ENCODE data around the gene MAN2B2. TPM values are rescaled to one million over a fixed set of nuclear protein-coding genes. Genes with fewer than 3 reads are reported as not detected.

The MAN2B2 gene
- total and polyA plus RNA-seq, 5 donors = 11.5 to 38.4 (median 27.8) TPM

GRCh38 chr4:6546091-6546490 is 28.9 kb upstream of the MAN2B2 start:
- ATAC-seq (no peak), DNase-seq (no peak)
- intact Hi-C loops (cut with DNase I) = loop anchor here (5.0 to 10.0 kb wide), 2 partner anchors 211 to 214 kb away; no protein-coding TSS in a partner anchor
- no peaks in the 10 kb centered on the region for H3K27me3 ChIP-seq (ENCODE audit: control insufficient read depth, insufficient read depth)
- H3K4me3 ChIP-seq (ENCODE audit: low read length) = no peak overlapping the region
- 76% methylated on average over 4 of the region's 4 CpGs for WGBS
- H3K27ac ChIP-seq (ENCODE audit: low read length) = no peak overlapping the region
- no peaks in the 10 kb centered on the region for H3K4me1 ChIP-seq (ENCODE audit: control insufficient read depth, insufficient read depth, low read length)
- no peaks in the 10 kb centered on the region for H3K9me3 ChIP-seq (ENCODE audit: control insufficient read depth, low read length)

DNA sequence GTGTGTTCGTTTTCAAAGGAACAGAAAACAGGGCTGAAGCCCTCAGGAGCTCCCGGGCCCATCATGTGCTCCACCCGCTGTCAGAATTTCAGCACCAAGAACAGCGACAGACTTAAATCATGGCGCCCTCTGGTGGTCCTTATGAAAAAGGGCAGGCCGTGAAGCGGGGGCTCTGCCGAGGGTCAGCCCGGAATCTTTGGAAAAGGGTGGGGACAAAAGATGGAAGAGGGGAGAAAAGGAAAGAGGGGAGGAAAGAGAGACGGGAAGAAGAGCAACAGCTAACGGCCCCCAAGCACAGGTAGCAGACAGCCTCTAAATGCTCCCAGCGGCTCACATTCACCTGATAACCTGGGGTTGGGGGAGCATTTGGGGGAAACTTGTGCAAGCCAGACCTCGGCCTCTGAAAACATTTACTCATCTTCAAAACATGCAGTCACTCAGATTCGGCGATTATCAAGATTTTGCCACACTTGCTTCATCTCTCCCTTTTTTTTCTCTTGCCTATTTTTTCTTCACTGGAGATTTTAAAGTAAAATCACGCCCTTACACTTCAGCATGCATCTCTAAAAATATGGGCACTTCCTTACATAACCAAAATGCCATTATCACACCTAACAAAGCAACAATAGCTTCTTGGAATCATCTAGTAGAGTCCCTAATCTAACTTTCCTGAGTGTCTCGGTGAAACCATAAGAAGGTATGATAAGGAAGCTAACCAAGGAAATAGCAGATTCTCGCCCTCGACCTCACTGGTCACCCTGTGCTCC is 28.1 kb upstream of the MAN2B2 start:
- Histone ChIP-seq H3K4me3 (ENCODE audit: low read length) (no peak overlapping the region), H3K9me3 (ENCODE audit: control insufficient read depth, low read length) (peaks cover 3% of the 10 kb centered on the region), H3K27ac (ENCODE audit: low read length) (no peak overlapping the region), H3K4me1 (ENCODE audit: control insufficient read depth, insufficient read depth, low read length) (no peaks in the 10 kb centered on the region), H3K27me3 (ENCODE audit: control insufficient read depth, insufficient read depth) (no peaks in the 10 kb centered on the region)
- WGBS = 22% methylated on average over 19 of the region's 19 CpGs
- no peak for DNase-seq
- ATAC-seq = peak in 1 of 2 donors; percentile 65
- intact Hi-C loops (cut with DNase I) = loop anchor here (5.0 to 10.0 kb wide), 2 partner anchors 212 to 215 kb away; no protein-coding TSS in a partner anchor

GRCh38 chr4:6548201-6548881 is 26.6 kb upstream of the MAN2B2 start:
- peak in 1 of 2 donors; percentile 33 for ATAC-seq
- Histone ChIP-seq H3K4me3 (ENCODE audit: low read length) (no peak overlapping the region), H3K9me3 (ENCODE audit: control insufficient read depth, low read length) (peaks cover 3% of the 10 kb centered on the region), H3K27me3 (ENCODE audit: control insufficient read depth, insufficient read depth) (no peaks in the 10 kb centered on the region), H3K27ac (ENCODE audit: low read length) (no peak overlapping the region), H3K4me1 (ENCODE audit: control insufficient read depth, insufficient read depth, low read length) (no peaks in the 10 kb centered on the region)
- WGBS = 67% methylated on average over 8 of the region's 8 CpGs
- intact Hi-C loops (cut with DNase I) = loop anchor here (5.0 to 10.0 kb wide), 2 partner anchors 214 to 216 kb away; no protein-coding TSS in a partner anchor
- no peak for DNase-seq

GRCh38 chr4:6548882-6549230 is 26.1 kb upstream of the MAN2B2 start:
- Histone ChIP-seq H3K27me3 (ENCODE audit: control insufficient read depth, insufficient read depth) (no peaks in the 10 kb centered on the region), H3K27ac (ENCODE audit: low read length) (no peak overlapping the region), H3K4me3 (ENCODE audit: low read length) (no peak overlapping the region), H3K9me3 (ENCODE audit: control insufficient read depth, low read length) (peaks cover 3% of the 10 kb centered on the region), H3K4me1 (ENCODE audit: control insufficient read depth, insufficient read depth, low read length) (no peaks in the 10 kb centered on the region)
- 60% methylated on average over 4 of the region's 4 CpGs for WGBS
- DNase-seq (no peak), ATAC-seq (no peak)
- intact Hi-C loops (cut with DNase I) = loop anchor here (5.0 to 10.0 kb wide), 2 partner anchors 214 to 217 kb away; no protein-coding TSS in a partner anchor

- Histone ChIP-seq H3K27ac (ENCODE audit: low read length) (no peak overlapping the region), H3K9me3 (ENCODE audit: control insufficient read depth, low read length) (peaks cover 3% of the 10 kb centered on the region), H3K27me3 (ENCODE audit: control insufficient read depth, insufficient read depth) (no peaks in the 10 kb centered on the region), H3K4me1 (ENCODE audit: control insufficient read depth, insufficient read depth, low read length) (no peaks in the 10 kb centered on the region), H3K4me3 (ENCODE audit: low read length) (no peak overlapping the region)
- ATAC-seq (no peak), DNase-seq (no peak)
- intact Hi-C loops (cut with DNase I) = loop anchor here (5.0 to 10.0 kb wide), 2 partner anchors 215 to 217 kb away; no protein-coding TSS in a partner anchor
- WGBS = 33% methylated on average over 7 of the region's 7 CpGs
Measured at GRCh38 chr4:6549445-6549844, 25.5 kb upstream of the MAN2B2 start.

- no peak for DNase-seq
- no peaks in the 10 kb centered on the region for H3K4me1 ChIP-seq (ENCODE audit: control insufficient read depth, insufficient read depth, low read length)
- intact Hi-C loops (cut with DNase I) = loop anchor here (5.0 to 10.0 kb wide), 2 partner anchors 215 to 218 kb away; no protein-coding TSS in a partner anchor
- no peaks in the 10 kb centered on the region for H3K27me3 ChIP-seq (ENCODE audit: control insufficient read depth, insufficient read depth)
- peaks cover 3% of the 10 kb centered on the region for H3K9me3 ChIP-seq (ENCODE audit: control insufficient read depth, low read length)
- 57% methylated on average over 13 of the region's 13 CpGs for WGBS
- H3K4me3 ChIP-seq (ENCODE audit: low read length) = no peak overlapping the region
- H3K27ac ChIP-seq (ENCODE audit: low read length) = no peak overlapping the region
- ATAC-seq = peak; percentile 64 to 65
Measured at GRCh38 chr4:6549890-6550620, 24.9 kb upstream of the MAN2B2 start.

- Histone ChIP-seq H3K27ac (ENCODE audit: low read length) (no peak overlapping the region), H3K4me3 (ENCODE audit: low read length) (no peak overlapping the region), H3K27me3 (ENCODE audit: control insufficient read depth, insufficient read depth) (no peaks in the 10 kb centered on the region), H3K9me3 (ENCODE audit: control insufficient read depth, low read length) (peaks cover 3% of the 10 kb centered on the region), H3K4me1 (ENCODE audit: control insufficient read depth, insufficient read depth, low read length) (no peaks in the 10 kb centered on the region)
- DNase-seq = no peak
- ATAC-seq = no peak
- intact Hi-C loops (cut with DNase I) = no loop called here
- 86% methylated on average over 3 of the region's 3 CpGs for WGBS
Measured at GRCh38 chr4:6550821-6551220, 24.2 kb upstream of the MAN2B2 start.

- Histone ChIP-seq H3K27me3 (ENCODE audit: control insufficient read depth, insufficient read depth) (no peaks in the 10 kb centered on the region), H3K9me3 (ENCODE audit: control insufficient read depth, low read length) (peaks cover 3% of the 10 kb centered on the region), H3K4me3 (ENCODE audit: low read length) (no peak overlapping the region), H3K27ac (ENCODE audit: low read length) (no peak overlapping the region), H3K4me1 (ENCODE audit: control insufficient read depth, insufficient read depth, low read length) (no peaks in the 10 kb centered on the region)
- 91% methylated on average over 2 of the region's 2 CpGs for WGBS
- ATAC-seq (no peak), DNase-seq (no peak)
- intact Hi-C loops (cut with DNase I) = no loop called here
Measured at GRCh38 chr4:6551660-6552059, 23.3 kb upstream of the MAN2B2 start.

GRCh38 chr4:6555519-6555918 is 19.5 kb upstream of the MAN2B2 start:
- no peak overlapping the region for H3K4me3 ChIP-seq (ENCODE audit: low read length)
- intact Hi-C loops (cut with DNase I) = no loop called here
- H3K9me3 ChIP-seq (ENCODE audit: control insufficient read depth, low read length) = peaks cover 3% of the 10 kb centered on the region
- H3K4me1 ChIP-seq (ENCODE audit: control insufficient read depth, insufficient read depth, low read length) = no peaks in the 10 kb centered on the region
- ATAC-seq = no peak
- 75% methylated on average over 13 of the region's 13 CpGs for WGBS
- no peak for DNase-seq
- no peak overlapping the region for H3K27ac ChIP-seq (ENCODE audit: low read length)
- H3K27me3 ChIP-seq (ENCODE audit: control insufficient read depth, insufficient read depth) = no peaks in the 10 kb centered on the region

GRCh38 chr4:6556263-6556662 is 18.7 kb upstream of the MAN2B2 start:
- no peak for ATAC-seq
- Histone ChIP-seq H3K4me1 (ENCODE audit: control insufficient read depth, insufficient read depth, low read length) (no peaks in the 10 kb centered on the region), H3K9me3 (ENCODE audit: control insufficient read depth, low read length) (peaks cover 3% of the 10 kb centered on the region), H3K27ac (ENCODE audit: low read length) (no peak overlapping the region), H3K4me3 (ENCODE audit: low read length) (no peak overlapping the region), H3K27me3 (ENCODE audit: control insufficient read depth, insufficient read depth) (no peaks in the 10 kb centered on the region)
- WGBS = 87% methylated on average over 6 of the region's 6 CpGs
- DNase-seq = no peak
- intact Hi-C loops (cut with DNase I) = no loop called here

- WGBS = 71% methylated on average over 5 of the region's 5 CpGs
- H3K9me3 ChIP-seq (ENCODE audit: control insufficient read depth, low read length) = no peaks in the 10 kb centered on the region
- H3K27me3 ChIP-seq (ENCODE audit: control insufficient read depth, insufficient read depth) = no peaks in the 10 kb centered on the region
- no peak for ATAC-seq
- no peak for DNase-seq
- H3K27ac ChIP-seq (ENCODE audit: low read length) = no peak overlapping the region
- H3K4me1 ChIP-seq (ENCODE audit: control insufficient read depth, insufficient read depth, low read length) = no peaks in the 10 kb centered on the region
- intact Hi-C loops (cut with DNase I) = no loop called here
- no peak overlapping the region for H3K4me3 ChIP-seq (ENCODE audit: low read length)
Measured at GRCh38 chr4:6557185-6557584, 17.8 kb upstream of the MAN2B2 start.
